ENCODE measurements around the gene ZPLD1.

The ZPLD1 gene

DNA sequence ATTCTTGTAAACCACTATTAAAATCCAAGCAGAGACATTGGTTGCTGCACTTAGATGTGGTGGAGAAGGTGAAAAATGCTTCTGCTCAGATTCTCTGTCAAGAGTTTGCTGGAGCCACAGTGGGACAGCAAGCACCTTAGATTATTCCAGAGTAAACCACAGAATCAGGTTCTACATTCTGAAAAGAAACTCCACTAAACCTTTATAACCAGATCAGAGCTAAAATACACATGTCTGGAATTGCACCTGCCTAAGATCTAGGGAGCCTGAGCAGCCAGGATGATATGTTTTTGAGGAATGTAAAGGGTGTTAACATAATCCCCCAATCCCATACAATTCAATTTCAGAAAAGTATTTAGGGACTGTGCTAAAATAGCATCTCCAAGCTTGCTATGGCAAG is at the start of gene ZPLD1:
TSS of gene ZPLD1 (plus strand) at position 301 of the 400 bp plus-strand sequence. CDS start 3,473 bp downstream, outside the sequence.
- no peak for DNase-seq

GRCh38 chr3:102390171-102390864 is 44.5 kb upstream of the ZPLD1 start:
- no peak for DNase-seq

DNA sequence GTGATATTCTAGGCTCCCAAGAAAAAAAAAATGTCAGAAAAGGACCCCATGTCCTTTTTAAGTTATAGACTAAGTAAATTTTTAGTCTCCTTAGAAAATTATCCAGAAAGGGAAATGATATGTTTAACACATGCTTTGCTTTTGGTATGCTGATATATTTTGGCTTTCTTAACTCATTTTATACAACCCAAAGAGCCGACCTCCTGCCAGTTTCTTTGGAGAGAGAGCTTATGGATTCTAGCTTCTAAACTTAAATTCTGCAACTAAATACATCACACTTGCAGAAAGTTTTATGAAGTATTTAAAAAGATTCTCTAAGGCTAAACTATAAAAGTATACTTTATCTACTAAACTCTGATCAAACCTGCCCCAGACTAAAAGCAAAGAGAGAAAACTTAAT is 43.9 kb upstream of the ZPLD1 start:
- no peak for DNase-seq

- DNase-seq, result no peak
Measured at GRCh38 chr3:102391491-102391890, 43.3 kb upstream of the ZPLD1 start.

DNA sequence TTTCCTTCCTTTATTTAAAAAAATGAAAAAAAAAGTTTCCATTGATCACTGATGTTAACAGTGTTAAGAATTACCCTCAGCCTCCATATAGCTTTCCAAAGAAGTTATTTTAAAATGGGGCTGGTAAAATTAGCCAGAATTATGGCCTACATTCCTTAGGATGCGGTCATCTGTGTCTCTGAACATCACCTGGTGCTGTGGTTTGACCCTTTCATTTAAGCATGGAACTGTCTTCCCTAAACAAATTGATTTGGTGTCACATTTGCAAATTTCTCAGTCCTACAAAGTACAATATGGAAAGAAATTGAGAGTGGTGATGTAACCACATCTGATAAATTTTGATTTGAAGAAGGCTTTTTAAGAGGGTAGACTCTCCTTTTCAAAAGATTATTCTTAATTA is 40.3 kb upstream of the ZPLD1 start:
- no peak for DNase-seq

- DNase-seq, result no peak
Measured at GRCh38 chr3:102398176-102398575, 36.6 kb upstream of the ZPLD1 start.

DNA sequence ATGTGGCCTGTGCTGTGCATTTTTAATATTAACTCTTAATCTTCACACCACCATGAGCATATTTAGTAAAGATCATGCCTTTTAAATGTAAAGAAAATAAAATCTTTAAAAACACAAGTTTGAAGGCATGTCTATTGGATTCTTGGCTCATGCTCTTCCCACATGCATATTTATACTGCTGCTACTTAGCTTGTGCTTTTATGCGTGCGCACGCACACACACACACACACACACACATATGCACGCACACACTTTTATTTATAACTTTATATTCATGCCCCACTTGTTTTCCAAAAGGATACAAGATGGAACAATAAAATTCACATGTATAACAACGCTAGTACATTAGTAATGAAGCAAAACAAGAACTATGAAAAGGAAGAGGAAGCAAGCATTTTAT is 36.1 kb upstream of the ZPLD1 start:
- DNase-seq, result no peak

- no peak for DNase-seq
Measured at GRCh38 chr3:102400142-102400541, 34.7 kb upstream of the ZPLD1 start.

DNA sequence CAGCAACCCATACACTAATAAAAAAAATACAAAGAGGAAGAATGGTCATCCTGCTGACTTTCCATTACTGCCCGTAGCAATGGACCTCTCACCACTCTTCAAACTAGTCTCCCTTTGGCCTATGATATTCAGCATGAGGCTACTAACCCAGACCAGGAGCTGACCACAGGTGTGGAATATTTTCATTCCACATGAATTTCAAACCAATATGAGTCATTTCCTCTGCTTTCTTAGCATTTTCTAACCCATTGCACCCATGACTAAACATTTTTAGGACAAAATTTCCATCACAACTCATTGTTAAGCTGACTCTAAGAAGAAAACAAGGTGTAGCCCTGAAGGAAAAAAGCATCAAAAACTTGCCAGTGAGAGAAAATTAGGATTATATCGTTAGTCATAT is 34.0 kb upstream of the ZPLD1 start:
- no peak for DNase-seq

DNA sequence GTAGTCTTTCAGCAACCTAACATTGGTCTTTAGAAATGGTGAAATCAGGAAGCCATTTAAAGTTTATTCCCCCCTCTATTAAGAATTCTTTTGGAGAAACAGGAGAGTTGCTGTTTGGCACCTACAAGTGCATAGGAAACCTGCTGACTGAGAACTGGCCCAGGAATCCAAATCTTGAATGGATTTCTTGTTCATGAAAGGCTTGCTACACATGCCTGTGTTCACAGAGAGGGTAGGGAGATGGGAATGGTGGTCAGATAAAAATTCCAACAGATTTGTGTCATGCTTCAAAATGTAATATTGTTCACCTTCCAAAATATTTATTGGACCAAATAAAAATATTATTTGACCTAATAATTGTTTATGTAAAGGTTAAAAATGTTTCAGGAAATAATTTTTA is 24.2 kb upstream of the ZPLD1 start:
- DNase-seq, result no peak

DNA sequence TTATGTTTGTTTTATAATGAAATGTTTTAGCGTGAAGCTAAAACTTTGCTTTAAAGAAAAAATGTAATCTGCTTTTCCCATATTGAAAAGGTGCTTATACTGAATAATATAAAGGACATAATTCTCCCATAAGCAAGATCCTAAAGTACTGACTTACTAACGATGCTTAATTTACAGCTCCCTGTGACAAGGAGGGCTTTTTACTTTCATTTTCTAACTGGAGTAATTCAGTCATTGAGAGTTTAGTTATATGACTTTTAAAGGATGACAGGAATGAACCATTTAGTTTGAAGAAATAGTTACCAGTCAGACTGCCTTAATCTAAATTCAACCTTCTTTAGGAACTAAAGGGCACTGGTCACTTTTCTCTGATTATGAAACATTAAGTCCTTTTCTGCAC is 19.3 kb upstream of the ZPLD1 start:
- no peak for DNase-seq

GRCh38 chr3:102419786-102420185 is 15.0 kb upstream of the ZPLD1 start:
- no peak for DNase-seq

- no peak for DNase-seq
Measured at GRCh38 chr3:102441832-102442231, 7.0 kb downstream of the ZPLD1 start.

DNA sequence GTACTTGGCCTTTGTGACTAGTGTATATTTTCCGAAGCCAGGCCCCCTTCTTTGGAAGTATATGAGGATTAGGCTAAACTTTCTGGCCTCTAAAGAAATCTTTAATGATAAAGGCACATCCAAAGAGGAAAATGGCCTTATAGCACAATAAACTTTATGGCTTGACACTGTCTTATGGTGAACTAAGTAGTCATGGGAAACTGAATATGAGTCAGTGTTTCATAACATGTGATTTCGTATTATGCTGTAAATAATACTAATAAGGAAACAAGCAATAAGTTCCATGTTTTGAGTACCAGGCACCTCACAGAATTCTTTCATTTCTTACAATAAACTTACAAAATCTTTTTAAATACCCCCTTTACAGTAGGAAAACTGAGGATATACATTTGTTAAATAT is 8.2 kb downstream of the ZPLD1 start:
- DNase-seq, result no peak

DNA sequence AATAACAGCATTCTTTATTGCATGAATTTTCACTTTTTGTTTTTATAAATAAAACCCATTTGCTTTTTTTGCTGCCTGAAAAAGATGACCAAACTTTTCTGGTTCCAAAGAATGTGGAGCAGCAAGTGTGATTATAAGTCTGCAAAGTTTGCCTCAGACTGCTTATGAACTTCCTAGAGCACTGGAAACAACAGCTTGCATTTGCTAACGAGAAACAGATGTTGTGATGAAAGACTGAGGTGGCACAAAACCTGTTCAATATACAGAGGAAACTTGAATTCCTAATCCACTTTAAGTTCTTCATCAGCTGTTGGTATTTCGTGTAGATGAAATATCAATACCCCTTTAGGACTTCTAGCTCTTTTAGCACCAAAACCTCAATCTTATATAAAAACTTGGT is 9.3 kb downstream of the ZPLD1 start:
- DNase-seq, result no peak

DNA sequence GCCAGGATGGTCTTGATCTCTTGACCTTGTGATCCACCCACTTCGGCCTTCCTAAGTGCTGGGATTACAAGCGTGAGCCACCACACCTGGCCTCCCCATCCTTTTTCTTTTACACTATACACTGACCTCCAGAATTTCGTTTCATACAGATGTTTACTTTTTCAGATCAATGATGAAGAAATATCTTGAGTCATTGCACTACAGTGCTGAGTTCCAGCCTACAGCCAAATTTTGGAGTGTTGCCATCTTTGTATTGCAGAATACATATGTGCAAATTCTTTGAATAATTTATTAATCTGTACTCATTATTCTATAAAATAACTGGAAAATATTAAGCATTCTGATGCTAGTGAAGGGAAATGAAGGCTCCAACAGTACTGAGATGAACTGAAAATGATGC is 12.5 kb downstream of the ZPLD1 start:
- no peak for DNase-seq

DNA sequence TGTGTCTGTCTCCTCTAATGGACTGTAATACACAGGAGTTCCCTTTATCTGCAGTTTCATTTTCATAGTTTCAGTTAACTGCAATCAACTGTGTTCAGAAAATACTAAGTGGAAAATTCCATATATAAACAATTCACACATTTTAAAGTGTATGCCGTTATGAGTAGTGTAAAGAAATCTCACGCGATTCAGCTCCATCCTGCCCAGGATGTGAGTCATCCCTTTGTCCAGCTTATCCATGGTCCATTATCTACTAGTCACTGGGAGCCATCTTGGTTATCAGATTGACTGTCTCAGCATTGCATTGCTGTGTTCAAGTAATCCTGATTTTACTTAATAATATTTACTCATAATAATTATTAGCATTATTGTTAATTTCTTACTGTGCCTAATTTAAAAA is 14.5 kb downstream of the ZPLD1 start:
- no peak for DNase-seq

DNA sequence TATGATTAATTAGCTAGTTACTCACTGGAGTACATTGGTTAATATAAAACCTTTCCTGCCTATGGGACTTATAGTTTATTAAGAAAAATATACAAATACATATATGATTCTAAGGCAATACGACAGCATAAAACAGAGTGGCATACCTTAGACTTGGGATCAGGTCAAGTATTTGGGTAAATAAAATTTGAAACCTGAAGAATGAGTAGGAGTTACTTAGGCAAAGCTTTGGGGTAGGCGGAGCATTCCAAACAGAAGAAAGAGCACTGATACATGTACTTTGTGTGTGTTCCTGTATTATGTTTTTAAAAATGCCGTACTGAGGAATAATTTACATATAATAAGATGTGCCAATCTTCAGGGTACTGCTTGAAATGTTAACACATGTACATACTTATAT is 15.1 kb downstream of the ZPLD1 start:
- no peak for DNase-seq

GRCh38 chr3:102450976-102451375 is 16.2 kb downstream of the ZPLD1 start:
- DNase-seq, result no peak

DNA sequence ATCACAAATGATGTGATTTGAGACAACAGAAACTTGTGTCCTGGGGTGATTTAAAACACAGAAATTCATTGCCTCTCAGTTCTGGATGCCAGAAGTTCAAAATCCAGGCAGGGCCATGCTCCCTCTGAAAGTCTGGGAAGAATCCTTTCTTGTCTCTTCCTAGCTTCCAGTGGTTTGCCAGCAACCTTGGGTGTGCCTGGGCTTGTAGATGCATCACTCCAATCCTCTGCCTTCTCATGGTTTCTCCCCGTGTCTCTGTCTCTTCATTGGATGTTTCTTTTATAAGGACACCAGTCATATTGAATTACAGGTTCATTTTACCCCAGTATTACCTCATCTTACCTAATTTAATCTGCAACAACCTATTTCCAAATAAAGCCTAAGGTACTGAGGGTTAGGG is 16.7 kb downstream of the ZPLD1 start:
- no peak for DNase-seq

DNA sequence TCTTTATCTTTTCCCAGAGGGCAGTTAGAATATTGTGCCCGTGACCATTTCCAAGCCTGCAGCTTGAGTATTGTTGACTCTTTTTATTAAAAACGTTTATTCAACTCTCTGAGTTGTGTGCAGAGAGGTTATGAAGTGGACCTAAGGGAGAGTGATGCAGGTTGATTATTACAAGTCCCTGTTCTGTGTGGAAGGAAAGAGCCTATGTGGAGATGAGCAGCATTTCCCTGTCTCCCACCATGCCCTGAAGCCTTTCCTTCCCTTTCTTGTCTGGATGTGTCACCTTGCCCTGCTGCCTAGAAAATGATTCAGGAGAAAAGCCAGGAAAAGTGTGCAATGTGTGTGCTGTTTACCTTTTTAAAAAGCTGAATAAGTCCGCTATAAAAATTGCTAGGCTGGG is 19.4 kb downstream of the ZPLD1 start:
- DNase-seq, result no peak

- no peak for DNase-seq
Measured at GRCh38 chr3:102457644-102458043, 22.8 kb downstream of the ZPLD1 start.

DNA sequence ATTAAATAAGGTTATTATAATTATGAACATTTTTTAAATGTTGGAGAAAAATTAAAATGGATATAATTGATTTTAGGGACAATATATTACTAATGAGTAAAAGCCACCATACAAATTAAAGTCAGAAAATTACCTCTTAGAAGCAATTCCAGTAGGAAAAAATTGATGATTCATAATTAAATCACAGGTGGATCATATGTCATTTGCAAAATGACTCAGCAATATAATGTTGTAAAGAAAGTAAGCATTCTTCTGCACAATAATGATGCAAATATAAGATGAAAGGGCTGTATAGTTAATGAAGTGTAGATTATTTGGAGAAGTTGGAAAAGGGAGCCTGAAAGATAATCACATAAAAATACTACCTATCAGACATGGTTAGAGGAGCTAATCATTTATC is 25.8 kb downstream of the ZPLD1 start:
- DNase-seq, result no peak

GRCh38 chr3:102464261-102464660 is 29.4 kb downstream of the ZPLD1 start:
- DNase-seq, result no peak

DNA sequence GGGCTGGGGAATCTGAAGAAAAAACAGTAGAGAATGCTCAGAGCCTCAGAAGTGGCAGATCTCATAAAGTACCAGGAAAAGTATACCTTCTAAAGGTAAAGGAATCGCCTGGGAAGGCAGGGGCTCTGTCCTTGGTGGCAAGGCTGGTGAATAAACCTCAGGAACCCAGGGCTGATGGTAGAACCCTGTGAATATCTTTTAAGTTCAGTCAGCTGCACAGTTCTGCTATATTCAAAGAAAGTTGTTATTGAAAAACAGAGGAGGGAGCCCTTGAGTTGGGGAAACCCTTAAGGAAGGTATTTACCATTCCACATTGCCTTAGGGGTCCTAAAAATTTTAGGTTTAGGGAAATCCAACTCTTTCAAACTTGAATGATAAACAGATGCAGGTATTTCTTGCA is 31.2 kb downstream of the ZPLD1 start:
- no peak for DNase-seq

DNA sequence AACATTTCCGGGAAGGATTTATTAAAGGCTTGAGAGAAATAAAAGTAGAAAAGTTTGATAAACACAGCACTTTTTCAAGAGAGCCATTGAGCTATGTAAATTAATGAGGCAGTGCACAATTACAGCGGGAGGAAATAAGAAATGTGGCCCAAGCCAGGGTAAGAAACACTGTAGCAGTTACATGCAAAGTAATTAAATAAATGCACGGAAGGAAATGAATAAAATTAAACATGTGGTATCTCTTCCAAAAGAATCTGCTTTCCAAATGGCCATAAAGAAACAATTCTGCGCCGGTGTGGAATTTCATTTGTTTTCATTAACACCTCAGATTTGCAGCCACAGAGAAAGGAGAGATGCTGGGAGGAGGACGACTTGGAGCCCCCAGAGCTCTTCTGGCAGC is 35.3 kb downstream of the ZPLD1 start:
- DNase-seq, result no peak
